ENCODE data around the gene MBTPS1. TPM values are rescaled to one million over a fixed set of nuclear protein-coding genes. Genes with fewer than 3 reads are reported as not detected.

Gene MBTPS1
- total RNA-seq, 2 donors from 2014 or later: 69.6 to 80.7 TPM

DNA sequence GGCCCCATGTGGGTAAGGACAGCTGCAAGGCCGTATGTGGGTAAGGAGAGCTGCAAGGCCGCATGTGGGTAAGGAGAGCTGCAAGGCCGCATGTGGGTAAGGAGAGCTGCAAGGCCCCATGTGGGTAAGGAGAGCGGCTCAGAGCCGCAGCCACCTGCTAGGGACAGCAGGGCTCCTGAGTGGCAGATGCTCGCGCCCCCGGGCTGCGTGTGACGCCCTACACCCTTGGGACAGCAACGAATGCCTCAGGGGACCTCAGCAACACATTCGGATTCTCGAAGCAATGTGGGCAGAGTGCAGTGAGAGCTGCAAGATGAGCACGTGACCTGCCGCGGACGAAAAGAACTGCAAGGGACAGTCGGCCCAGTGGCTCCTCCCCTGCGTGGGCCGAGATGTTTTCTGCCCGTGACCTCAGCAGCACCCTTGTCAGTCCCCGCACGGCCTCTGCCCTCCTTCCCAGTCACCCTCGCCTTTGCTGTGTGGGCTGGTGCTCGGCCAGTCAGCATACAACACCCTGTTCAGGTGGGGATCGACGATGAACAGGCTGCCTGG is 64.6 kb downstream of the MBTPS1 start:
- no peak overlapping the region for H3K9ac ChIP-seq (ENCODE audit: low read depth in 2 of 2, low read length in 2 of 2)
- no peak overlapping the region for H3K4me3 ChIP-seq
- H3K4me1 ChIP-seq: no peaks in the 10 kb centered on the region
- peaks cover 7% of the 10 kb centered on the region for H3K36me3 ChIP-seq
- intact Hi-C loops (cut with DNase I): no loop called here
- TF ChIP-seq, protein P1, sequence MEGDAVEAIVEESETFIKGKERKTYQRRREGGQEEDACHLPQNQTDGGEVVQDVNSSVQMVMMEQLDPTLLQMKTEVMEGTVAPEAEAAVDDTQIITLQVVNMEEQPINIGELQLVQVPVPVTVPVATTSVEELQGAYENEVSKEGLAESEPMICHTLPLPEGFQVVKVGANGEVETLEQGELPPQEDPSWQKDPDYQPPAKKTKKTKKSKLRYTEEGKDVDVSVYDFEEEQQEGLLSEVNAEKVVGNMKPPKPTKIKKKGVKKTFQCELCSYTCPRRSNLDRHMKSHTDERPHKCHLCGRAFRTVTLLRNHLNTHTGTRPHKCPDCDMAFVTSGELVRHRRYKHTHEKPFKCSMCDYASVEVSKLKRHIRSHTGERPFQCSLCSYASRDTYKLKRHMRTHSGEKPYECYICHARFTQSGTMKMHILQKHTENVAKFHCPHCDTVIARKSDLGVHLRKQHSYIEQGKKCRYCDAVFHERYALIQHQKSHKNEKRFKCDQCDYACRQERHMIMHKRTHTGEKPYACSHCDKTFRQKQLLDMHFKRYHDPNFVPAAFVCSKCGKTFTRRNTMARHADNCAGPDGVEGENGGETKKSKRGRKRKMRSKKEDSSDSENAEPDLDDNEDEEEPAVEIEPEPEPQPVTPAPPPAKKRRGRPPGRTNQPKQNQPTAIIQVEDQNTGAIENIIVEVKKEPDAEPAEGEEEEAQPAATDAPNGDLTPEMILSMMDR (IDR thresholded peaks at IDR 0.05): no peak
- H3K27ac ChIP-seq: no peak overlapping the region
- no peak for DNase-seq
- no peaks in the 10 kb centered on the region for H3K9me3 ChIP-seq
- H3K27me3 ChIP-seq: no peaks in the 10 kb centered on the region

DNA sequence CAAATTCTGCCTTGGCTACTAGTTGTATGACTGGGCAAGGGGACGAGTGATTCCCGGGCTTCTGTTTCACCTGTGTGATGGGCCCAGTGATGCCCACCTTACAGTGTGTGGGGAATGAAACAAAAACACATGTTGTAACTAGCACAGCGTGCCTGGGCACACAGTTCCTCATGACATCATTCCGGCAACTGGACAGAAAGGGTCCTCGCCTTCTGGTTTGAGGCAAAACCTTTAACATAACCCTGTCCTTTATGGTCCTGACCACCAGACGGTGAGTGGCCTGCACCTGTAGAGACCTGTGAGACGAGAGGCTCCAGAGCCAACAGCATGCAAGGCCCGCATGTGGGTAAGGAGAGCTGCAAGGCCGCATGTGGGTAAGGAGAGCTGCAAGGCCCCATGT is 66.4 kb downstream of the MBTPS1 start:
- Histone ChIP-seq H3K9me3 (no peaks in the 10 kb centered on the region), H3K36me3 (no peaks in the 10 kb centered on the region), H3K27ac (no peak overlapping the region), H3K9ac (ENCODE audit: low read depth in 2 of 2, low read length in 2 of 2) (no peak overlapping the region), H3K4me3 (no peak overlapping the region), H3K27me3 (no peaks in the 10 kb centered on the region), H3K4me1 (no peaks in the 10 kb centered on the region)
- intact Hi-C loops (cut with DNase I): no loop called here
- TF ChIP-seq, protein P1 (IDR thresholded peaks at IDR 0.05): no peak
- DNase-seq: no peak

DNA sequence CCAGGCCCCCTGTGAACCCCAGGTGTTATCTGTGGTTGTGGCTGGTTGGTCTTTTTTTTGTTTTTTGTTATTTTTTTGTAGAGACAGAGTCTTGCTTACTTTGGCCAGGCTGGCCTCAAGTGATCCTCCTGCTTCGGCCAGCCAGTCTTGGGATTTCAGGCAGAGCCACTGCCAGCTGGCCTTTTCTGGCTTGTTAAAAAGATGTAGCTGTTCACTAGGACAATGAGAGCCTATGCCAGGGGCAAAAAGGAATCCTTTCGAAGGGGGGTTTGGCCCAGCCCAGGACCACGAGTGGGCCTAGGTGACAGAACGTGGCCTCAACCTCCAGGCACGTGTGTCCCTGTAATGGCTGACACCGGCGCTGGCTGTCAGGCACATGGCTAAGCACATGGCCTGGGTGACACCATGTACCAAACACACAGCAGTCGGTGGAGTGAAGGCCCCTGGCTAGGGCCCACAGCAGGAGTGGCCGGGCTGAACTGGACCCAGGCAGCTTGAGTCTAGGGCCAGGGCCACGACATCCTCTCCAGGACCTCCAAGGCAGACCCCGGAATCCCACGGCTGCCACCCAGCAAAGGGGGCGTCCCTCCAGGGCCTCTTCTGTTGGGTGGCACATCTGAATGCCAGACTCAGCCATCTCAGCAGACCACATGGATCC is 67.2 kb downstream of the MBTPS1 start:
- Histone ChIP-seq H3K9ac (ENCODE audit: low read depth in 2 of 2, low read length in 2 of 2) (no peak overlapping the region), H3K27me3 (no peaks in the 10 kb centered on the region), H3K36me3 (no peaks in the 10 kb centered on the region), H3K27ac (no peak overlapping the region), H3K4me3 (no peak overlapping the region), H3K9me3 (no peaks in the 10 kb centered on the region), H3K4me1 (no peaks in the 10 kb centered on the region)
- TF ChIP-seq, protein P1 (IDR thresholded peaks at IDR 0.05): no peak
- intact Hi-C loops (cut with DNase I): no loop called here
- DNase-seq: no peak

DNA sequence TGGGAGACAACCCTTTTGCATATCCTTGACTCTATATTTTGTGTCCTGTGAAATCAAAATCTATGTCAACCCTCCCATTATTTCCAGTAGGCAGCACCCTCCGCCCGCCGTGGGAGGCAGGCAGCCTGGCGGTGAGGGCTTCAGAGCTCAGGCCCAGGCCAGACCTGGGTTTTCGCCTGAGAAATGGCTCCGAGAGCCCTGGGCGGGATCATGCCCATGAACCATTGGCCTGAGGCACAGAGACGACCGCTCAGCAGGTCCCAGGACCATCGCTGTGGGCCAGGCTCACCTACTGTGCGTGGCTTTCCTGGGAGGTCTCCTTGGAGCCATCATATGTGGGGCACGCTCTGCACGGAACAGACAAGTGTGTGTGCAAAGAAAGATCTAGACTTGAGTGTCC is 67.9 kb downstream of the MBTPS1 start:
- peaks cover 4% of the 10 kb centered on the region for H3K27me3 ChIP-seq
- TF ChIP-seq, protein P1 (IDR thresholded peaks at IDR 0.05): no peak
- H3K9me3 ChIP-seq: no peaks in the 10 kb centered on the region
- no peak overlapping the region for H3K4me3 ChIP-seq
- intact Hi-C loops (cut with DNase I): no loop called here
- H3K9ac ChIP-seq (ENCODE audit: low read depth in 2 of 2, low read length in 2 of 2): no peak overlapping the region
- H3K27ac ChIP-seq: no peak overlapping the region
- no peak for DNase-seq
- no peaks in the 10 kb centered on the region for H3K36me3 ChIP-seq
- H3K4me1 ChIP-seq: no peaks in the 10 kb centered on the region

DNA sequence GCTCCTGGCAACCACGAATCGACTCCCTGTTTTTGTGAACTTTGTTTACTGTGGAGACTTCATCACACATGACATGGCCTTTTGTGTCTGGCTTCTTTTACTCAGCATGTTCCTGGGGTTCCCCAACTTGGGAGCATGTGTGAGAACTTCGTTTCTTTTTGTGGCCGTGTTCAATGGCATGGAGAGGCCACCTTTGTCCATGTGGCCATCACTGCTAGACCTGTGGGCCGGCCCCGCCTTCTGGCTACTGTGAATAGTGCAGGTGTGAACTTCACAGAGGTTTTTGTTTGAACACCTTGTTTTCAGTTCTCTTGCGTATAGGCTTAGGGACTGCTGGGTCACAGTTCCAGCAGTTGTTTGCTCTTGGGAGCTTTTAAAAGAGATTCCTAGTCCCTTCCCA is 68.5 kb downstream of the MBTPS1 start:
- Histone ChIP-seq H3K9ac (ENCODE audit: low read depth in 2 of 2, low read length in 2 of 2) (no peak overlapping the region), H3K36me3 (no peaks in the 10 kb centered on the region), H3K27ac (no peak overlapping the region), H3K4me3 (no peak overlapping the region), H3K9me3 (no peaks in the 10 kb centered on the region), H3K4me1 (no peaks in the 10 kb centered on the region), H3K27me3 (peaks cover 10% of the 10 kb centered on the region)
- intact Hi-C loops (cut with DNase I): no loop called here
- TF ChIP-seq, protein P1 (IDR thresholded peaks at IDR 0.05): no peak
- no peak for DNase-seq

Measured in colonic mucosa (tissue), 4 donors.